Gastrocnemius medialis (tissue), 4 donors: ENCODE measurements around the gene ZNF274.

Experiments
- CTCF ChIP-seq, 5 experiments: fragments of 450-650 bp in 3 of 5; fragments of 200-600 bp in 2 of 5; sonication (generic) in 2 of 5; IDR thresholded peaks in 4 of 5; conservative IDR thresholded peaks in 1 of 5; 1 replicate in 4 of 5; 2 replicates in 1 of 5; pipeline ENCODE4 v1.5.1; 2016 to 2019; ENCODE audit warnings: antibody characterized with exemption in 5 of 5, mild to moderate bottlenecking in 3 of 5, moderate library complexity in 3 of 5
- POLR2A ChIP-seq, 2 donors: fragments of 450-650 bp; IDR thresholded peaks; one replicate each; pipeline ENCODE4 v1.6.1; 2017; ENCODE audit warnings: antibody characterized with exemption in 2 of 2, mild to moderate bottlenecking in 2 of 2, moderate library complexity in 2 of 2

GRCh38 chr19:58182577-58182988, 278 bp upstream of the ZNF274 start:
- TF ChIP-seq POLR2A (IDR thresholded peaks at IDR 0.05): no peak
- TF ChIP-seq CTCF (IDR thresholded peaks at IDR 0.05 in 4 of 5, conservative IDR thresholded peaks at IDR 0.05 in 1 of 5): no peak
